Pulmonary artery endothelial cell (primary cell): ENCODE results near the gene TNFRSF25. TPM values are rescaled to one million over a fixed set of nuclear protein-coding genes. Genes with fewer than 3 reads are reported as not detected.
"Not testable (repeated sequence)": the region's sequence is repeated elsewhere in the genome, so short reads cannot be mapped to it uniquely, and the experiment has no call there.

Source experiments
- DNase-seq: peaks from one replicate; pipeline ENCODE4 v3.0.0-alpha.2; 2011; ENCODE audit warnings: low read depth, low spot score
- total RNA-seq: library from RNA; depleted of rRNA; stranded (reverse); fragments of >200 nt; gene quantifications from 2 replicates; pipeline ENCODE4 v1.2.3, GENCODE V29; 2014

The TNFRSF25 gene
- total RNA-seq, 1 donor from 2014 or later, result 8.4 TPM

DNA sequence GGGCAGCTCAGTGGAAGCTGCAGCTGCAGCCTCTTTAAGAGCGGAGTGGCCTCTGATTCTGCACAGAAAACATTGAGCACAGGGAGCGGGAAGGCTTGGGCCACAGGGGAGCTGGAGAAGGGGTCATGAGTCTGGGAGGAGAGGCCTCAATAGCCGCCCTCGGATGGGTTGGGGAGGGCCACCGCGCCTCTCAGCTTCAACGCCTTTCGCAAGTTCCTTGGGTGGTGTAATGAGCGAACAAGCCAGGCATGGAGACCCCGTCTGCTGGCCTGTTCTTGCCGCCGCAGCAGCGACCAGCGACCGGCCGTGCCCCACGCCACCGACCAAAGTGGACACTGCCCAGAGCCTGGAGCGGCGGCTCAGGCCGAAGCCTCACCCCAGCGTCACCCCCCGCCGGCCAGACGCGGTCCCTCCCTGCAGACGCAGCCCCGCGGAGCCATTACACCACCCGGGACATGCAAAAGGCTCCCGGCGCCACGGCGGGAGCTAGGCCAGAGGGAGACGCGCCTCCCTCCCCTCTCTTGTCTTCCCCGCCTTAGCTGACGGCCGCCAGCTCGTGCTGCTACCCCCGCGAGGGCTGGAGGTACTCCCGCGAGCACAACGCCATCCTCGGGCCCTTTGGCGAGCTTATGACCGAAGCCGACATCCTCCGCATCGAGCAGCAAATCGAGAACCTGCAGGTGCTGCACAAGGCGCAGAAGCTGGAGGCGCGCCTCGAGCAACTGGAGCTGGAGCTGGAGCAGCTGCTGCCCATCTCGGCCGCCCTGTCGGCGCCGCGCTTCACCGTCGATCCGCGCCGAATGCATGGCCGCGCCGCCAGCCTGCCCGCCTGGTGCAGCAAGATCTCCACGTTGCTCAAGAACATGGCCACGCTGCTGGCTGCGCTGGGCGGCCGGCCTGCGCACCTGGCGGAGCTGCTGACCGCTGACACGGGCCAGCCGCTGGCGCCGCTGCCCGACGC, 11.8 kb downstream of the TNFRSF25 start:
- DNase-seq, result not testable (repeated sequence)

DNA sequence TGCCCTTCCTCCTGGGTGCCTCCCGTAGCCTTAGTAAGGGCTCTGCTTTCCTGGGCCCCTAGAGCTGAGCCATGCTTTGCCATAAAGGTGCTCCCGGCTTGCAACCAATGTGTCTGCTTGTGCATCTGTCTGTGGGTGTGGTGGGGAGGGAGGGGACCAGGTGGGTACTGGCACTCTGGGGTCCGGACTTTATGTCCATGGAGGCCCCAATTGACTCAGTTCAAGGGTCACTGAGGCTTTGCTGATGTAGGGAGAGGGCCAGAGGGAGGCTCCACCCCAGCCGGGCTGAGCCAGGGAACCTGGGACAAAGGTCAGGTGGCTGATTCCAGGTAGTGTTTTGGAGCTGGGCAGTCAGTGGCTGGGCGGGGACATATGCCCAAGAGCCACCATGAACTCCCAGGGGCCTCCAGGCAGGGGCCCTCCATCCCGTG, 15.0 kb downstream of the TNFRSF25 start:
- DNase-seq, result no peak

DNA sequence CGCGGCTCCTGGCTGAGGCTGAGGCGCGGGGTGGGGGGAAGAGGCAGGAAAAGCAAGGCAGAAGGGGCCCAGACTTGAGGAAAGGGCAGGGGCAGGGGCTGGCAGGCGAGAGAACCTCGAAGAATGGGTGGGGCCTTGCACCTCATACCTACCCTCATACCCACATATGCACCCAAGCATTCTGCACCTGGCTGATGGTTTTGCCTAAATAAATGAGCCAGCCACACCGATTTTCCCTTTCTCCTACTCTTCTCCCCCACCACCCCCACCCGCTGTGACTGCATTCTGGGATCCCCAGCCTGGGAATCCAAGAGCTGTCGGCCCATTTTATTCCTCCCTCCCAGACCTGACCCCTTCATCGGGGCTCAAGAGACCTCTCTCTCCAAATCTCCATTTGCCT, 15.5 kb downstream of the TNFRSF25 start:
- not testable (repeated sequence) for DNase-seq

DNA sequence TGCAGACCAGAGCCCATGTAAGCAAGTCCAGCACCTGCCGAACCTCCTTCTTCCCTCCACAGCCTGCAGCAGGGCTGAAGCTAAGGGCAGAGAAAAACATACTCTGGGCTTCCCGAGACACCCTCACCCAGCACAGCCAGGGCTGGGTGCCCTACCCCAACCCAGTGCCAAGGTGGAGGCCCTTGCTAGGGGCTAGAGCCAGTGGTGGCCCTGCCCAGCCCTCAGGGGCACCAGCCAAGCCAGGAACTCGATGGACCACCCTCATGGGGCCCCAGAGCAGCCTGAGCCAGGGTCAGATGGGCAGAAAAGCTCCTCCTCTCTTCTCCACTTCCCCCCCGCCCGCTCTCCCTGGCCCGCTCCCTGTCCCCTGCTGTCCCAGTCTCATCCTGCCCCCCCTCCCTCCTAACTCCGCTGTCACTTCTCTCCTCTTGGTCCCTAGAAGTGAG, 15.9 kb downstream of the TNFRSF25 start:
- DNase-seq, result no peak

DNA sequence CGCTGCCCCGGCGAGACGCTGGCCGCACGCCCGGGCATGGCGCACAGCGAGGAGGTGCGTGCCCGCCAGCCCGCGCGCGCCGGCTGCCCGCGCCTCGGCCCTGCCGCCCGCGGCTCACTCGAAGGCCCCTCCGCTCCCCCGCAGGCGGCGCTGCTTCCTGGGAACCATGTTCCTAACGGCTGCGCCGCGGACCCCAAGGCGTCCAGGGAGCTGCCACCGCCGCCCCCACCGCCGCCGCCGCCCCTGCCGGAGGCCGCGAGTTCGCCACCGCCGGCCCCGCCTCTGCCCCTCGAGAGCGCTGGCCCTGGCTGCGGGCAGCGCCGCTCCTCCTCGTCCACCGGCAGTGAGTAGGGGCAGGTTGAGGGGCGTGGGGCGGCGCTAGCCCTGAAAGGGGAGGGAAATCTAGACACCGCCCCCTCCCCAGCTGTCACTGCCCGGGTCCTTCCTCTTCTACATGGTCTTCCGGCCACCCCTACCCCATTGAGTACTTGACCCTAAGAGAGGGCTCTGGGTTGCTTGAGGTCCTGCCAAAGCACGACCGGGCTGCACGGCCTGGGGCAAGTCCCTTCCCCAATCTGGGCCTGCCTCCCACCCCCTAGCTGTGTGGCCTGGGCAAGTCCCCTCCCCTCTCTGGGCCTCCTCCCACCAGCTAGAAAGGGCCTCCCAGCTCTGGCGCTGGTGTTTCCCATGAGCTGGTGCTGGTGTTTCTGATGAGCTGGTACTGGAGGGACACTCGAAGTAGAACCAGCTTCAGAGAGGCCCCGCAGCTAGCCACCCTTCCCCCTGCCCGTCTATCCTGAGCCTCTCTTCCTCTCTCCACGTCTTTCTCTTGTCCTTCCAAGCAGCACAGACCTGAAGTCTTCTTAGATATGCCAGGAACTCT, 17.0 kb downstream of the TNFRSF25 start:
- no peak for DNase-seq

DNA sequence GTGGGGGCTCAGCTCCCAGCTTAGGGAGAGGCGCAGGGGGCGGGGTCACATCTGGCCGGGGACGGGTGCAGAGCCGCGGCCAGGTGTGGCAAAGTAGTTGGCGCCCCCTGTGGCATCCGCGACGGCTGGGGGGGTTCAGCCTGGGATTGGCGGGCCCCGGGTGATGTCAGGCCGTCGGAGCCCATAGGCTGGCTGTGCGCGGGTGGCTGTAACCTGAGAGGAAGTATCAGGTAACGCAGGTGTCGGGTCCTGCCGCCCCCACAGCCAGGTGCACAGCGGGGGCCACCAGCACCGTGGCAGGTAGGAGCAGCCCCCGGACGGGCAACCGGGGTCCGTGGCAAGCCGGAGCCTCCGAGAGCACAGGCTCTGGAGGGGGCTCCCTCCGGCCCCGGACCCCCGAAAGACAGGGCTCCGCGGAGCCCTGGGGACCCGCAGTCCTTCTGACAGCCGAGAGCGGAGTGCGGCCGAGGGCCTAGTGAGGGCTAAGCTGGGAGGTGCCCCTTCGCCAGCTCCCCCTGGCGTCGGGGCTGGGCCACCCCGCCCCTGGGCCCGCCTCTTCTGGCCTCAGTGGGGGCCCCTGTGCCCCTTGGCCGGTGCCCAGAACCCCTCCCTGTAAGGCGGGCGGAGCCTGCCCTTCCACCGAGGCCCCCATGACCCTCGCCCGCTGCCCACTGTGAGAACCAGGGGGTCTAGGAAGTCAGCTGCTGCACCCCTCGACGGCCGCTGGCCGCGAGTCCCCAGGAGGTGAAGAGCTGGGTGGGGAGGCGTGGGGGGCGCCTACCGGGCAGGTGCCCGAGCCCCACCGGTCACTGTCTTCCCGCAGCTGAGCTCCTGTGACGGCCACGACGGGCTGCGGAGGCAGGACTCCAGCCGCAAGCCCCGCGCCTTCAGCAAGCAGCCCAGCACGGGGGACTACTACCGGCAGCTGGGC, 17.9 kb downstream of the TNFRSF25 start:
- DNase-seq, result no peak

DNA sequence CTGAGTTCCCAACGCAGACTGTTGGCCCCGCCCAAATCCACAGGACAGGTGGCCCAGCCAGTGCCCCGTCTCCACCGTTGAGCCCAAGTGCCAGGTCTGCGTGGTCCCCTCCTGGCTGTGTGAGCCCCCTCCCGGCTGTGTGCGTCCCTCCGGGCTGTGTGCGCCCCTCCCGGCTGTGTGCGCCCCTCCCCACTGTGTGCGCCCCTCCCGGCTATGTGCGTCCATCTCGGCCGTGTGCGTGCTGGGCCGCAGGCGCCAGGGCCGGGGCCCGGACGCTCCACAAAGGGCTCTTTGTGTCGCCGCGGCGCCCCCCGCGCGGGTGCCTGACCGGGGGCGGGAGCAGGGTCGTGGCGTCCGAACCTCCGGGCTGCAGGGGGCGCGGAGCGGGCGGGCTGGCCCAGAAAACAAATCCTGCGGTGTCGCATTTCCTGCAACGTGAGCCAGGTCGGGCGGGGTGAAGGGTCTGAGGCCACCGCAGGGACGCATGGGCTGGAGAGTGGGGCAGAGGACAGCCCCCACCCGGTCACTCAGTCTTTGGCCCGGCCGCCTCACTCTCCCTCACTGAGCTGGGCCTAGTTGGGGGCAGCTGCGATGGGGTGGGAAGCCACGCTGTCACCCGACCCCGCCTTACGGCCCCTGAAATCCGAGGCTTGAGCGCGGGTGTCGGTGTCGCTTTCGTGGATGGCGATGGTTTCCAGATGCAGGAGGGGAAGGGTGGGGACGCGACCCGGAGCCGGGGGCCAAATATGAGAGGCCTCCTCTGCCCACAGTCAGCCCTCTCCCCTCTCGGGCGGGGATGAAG, 18.8 kb downstream of the TNFRSF25 start:
- no peak for DNase-seq

DNA sequence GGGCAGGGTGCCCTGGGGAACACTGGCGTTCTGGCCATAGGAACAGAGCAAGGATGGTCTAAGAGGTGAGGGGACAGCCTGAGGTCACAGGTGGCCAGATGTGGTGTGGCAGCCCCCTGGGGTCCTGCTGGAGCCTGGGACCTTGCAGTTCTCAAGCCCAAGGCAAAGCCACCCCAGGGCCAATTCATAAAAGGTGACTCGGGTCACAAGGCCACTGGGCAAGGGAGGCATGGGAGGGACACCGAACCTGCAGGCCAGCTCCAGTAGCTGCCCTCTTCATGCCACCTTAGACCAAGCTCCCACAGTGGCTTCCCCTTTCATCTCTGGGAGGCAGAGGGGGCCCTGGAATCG, 19.3 kb downstream of the TNFRSF25 start:
- no peak for DNase-seq

DNA sequence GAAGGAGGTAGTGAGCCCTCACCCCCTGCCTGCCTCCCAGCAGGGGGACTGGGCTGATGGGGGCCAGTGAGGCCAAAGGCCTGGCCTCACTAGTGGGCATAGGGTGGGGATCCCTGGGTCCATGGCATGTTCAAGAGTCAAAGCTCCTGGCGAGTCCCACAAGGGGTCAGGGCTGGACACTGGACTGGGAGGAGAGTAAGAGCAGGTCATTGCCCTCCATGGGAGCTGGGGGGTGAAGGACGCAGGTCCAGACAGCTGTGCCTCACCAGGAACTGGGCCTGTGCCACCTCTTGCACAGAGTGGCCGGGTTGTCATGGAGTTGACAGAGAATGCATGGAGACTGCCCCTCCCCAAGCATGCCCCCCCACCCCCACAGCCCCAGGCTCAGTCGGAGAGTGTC, 20.0 kb downstream of the TNFRSF25 start:
- not testable (repeated sequence) for DNase-seq

DNA sequence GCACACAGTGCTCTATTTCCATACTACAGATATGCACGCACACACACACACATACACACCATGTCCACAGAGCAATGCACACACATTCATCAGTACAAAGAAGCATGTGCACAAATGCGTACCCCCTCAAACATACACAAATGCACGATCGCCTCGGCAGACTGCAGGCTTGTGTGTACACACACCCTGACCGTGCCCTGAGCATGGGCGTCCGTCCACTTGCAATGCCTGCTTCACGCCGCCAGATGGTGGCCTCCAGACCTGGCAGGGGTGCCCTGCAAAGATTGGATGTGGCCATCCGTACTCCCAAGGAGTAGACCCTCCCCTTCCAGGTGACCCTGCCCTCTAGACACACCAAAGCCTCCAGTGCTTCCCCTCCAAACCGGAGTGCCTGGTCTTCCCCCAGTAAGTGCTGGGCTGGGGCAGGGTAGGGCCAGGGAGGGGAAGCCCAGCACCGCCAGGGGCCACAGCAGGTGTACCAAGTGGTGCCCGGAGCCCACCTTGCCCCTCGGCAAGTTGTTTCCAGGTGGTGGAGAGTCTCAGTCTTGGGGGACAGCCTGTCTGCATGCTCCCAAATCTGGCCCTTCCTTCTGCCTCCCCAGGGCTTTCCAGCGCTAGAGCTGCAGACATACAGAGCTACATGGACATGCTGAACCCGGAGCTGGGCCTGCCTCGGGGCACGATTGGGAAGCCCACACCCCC, 20.8 kb downstream of the TNFRSF25 start:
- no peak for DNase-seq

DNA sequence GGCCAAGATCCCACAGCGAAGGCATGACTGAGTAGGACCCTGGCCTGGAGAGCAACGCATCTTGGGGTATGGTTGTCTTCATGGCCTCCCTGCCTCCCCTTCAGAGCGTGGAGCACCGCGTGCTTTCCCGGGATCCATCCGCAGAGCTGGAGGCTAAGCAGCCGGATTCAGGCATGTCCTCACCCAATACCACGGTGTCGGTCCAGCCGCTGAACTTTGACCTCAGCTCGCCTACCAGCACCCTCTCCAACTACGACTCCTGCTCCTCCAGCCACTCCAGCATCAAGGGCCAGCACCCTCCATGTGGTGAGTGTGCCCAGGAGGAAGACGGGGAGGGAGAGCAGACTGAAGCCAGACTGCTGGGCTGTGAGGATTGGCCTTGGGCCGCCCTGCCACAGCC, 21.6 kb downstream of the TNFRSF25 start:
- no peak for DNase-seq

DNA sequence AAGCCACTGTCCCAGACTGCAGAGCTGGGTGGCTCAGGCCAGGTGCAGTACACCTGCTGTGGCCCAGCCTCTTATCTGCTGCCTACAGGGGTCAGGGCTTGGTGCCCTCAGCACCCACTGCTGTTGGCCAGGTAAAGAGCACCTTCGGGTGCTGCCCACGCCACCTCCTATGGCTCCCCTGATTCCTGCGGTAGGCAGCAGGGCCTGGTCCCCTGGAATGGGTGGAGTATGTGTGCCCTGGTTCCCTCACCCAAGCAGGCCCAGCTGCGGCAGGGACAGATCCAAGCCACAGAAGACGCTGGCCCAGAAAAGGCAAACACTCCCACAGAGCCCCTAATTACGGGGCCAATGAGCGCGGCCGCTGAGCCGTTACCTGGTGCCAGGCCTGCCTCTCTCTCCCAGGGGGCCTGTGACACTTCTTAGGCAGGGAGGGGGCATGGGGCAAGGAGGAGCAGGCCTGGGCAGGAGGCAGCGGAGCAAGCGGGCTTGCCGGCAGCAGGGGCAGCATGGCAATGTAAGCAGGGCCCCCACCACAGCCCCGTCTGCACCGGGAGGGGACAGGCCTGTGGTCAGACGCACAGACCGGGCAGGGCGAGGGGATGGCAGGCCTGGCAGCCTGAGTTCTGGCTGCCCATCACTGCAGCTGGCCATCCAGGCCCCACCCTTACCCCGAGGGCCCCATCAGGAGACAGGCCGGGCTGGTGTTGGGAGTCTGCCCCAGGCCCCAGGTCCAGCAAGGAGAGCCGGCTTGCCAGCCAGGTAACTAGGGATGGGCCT, 22.4 kb downstream of the TNFRSF25 start:
- DNase-seq, result no peak

DNA sequence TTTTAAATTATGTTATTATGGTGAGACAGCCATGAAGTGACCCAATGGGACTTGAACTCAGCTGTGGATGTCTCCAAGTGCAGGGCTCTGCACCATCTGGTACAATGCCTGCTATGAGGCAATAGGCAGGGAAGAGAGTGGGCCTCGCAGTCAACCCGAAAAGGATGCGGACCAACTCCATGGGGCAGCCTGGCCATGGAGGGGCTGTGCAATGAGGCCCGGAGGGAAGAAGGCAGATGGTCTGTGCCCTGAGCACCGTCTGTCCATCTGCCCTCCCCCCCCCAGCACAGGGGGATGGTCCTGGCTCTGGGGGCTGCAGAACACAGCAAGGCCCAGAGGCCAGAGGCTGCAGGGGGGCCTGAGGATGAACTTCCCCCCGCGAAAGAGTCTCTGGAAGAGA, 24.4 kb downstream of the TNFRSF25 start:
- no peak for DNase-seq

DNA sequence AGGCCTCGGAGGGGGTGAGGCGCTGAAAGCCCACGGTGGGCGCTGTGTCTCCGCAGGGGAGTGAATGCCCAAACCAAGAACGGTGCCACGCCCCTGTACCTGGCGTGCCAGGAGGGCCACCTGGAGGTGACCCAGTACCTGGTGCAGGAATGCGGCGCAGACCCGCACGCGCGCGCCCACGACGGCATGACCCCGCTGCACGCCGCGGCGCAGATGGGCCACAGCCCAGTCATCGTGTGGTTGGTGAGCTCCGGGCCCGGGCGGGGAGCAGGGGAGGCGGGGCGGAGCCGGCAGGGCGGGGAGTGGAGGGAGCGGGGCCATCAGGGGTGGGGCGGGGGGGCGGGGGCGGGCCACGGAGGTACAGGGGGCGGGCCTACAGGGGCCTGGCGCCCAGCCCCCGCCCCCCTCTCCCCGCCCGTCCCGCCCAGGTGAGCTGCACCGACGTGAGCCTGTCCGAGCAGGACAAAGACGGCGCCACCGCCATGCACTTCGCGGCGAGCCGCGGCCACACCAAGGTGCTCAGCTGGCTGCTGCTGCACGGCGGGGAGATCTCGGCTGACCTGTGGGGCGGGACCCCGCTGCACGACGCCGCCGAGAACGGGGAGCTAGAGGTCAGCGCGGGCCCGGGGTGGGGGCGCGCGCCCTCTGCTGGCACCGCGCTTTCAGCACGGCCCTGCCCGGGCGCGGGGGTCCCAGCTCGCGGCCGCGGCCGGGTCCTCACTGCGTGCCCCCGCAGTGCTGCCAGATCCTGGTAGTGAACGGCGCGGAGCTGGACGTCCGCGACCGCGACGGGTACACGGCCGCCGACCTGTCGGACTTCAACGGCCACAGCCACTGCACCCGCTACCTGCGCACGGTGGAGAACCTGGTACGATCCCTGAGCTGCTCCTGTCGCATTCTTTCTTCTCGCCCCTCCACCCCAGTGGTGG, 25.5 kb downstream of the TNFRSF25 start:
- DNase-seq, result no peak

DNA sequence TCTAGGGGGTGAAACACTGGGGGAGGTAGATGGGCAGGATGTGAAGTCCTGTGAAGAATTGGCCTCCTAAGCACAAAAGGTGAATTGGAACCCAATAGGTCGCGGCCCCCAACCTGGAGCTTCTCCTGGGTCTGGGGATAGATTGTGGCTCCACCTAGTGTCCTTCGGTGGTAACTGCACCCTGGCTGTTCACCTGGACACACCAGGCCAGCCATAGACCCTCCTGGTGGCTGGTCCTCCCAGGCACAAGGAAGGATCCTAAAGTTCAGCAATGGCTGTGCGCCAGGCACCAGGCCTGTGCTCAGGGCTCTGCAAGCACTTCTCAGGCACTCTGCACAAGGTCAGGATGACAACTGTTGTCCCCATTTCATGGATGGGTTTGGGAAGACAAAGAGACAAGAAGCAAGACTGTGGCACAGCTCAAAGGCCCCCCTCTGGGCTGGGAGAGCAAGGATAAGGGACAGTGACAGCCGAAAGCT, 27.9 kb downstream of the TNFRSF25 start:
- no peak for DNase-seq

DNA sequence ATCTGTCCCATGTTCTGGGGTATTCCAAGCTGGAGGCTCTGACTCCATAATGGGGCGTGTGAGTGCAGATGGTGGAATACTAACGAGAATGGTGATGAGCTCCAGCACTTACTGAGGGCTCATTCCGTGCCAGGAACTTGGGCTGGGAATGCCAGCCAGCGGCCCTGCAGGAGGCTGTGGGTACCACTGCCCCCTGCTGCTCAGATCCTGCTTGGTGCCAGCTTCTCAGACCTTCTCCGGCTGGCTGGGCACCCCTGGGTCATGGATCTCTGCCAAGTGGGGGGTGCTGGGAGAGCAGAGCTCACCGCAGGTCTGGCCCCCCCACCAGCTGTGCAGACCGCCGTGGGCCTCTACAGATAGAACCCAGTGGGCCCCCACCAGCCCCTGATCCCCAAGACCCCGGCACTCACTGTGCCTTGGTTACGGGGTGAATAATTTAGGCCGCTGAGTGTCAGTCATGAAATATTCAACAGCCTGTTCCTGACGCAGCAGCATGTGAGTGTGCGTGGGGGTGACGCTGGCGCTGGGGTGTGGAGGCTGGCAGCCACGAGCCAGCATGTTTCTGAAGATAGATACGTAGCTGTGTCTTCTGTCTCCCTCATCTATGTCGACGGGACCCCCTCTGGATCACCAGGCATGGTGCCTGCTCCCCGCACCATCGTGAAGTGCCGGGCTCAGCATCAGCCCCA, 28.8 kb downstream of the TNFRSF25 start:
- not testable (repeated sequence) for DNase-seq

DNA sequence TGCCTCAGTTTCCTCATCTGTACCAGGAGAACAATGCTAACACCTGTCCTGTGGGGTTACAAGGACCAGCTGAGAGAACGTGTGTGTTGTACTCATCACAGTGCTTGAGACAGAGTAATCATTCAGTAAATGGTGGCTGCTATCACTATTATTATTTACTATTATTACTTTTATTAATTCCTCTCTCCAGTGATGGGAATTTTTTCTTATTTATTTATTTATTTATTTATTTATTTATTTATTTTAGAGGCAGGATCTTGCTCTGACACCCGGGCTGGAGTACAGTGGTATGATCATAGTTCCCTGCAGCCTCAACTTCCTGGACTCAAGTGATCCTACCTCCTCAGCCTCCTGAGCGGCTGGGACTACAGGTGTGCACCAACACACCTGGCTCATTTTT, 29.7 kb downstream of the TNFRSF25 start:
- not testable (repeated sequence) for DNase-seq
